ENCODE measurements around the gene PRSS56.

PRSS56 gene

DNA sequence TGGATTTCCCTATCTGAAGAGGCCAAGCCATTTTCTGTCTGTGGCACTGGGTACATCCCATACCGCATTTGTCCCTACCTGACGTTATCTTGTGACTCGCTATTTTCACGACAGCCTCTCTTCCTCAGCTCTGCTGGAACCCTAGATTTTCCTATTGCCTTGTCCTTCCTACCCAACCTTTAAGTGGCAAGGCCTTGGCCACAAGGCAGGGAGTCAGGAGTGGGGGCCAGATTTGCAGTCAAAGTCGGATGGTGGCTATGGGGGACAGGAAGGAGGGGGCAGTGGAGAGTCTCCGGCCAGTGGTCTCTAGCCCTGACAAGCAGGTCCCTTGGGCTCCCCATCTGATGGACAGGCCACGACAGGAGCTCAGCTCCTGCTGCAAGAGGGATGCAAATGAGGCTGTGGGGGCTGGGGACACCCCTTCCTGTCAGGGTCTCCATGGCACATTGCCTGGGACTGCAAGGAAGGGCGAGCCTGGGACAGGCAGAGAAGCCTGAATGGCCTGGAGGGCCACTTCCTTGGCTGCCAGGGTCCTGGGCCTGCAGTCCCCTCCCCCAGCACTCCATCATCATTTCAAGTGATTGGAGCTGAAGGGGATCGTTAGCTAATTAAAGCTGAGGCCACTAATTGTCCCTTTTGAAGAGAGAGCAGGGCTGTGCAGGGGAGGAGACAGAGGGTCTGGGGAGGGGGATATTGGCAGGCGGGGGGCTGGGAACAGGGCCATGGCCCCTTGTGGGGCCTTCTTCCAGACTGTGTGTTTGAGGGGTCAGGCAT, 26.3 kb upstream of the PRSS56 start:
- no peak overlapping the region for H3K27ac ChIP-seq
- TF ChIP-seq, protein P1, sequence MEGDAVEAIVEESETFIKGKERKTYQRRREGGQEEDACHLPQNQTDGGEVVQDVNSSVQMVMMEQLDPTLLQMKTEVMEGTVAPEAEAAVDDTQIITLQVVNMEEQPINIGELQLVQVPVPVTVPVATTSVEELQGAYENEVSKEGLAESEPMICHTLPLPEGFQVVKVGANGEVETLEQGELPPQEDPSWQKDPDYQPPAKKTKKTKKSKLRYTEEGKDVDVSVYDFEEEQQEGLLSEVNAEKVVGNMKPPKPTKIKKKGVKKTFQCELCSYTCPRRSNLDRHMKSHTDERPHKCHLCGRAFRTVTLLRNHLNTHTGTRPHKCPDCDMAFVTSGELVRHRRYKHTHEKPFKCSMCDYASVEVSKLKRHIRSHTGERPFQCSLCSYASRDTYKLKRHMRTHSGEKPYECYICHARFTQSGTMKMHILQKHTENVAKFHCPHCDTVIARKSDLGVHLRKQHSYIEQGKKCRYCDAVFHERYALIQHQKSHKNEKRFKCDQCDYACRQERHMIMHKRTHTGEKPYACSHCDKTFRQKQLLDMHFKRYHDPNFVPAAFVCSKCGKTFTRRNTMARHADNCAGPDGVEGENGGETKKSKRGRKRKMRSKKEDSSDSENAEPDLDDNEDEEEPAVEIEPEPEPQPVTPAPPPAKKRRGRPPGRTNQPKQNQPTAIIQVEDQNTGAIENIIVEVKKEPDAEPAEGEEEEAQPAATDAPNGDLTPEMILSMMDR (IDR thresholded peaks at IDR 0.05) = no peak
- no peak for TF ChIP-seq ZFX (IDR thresholded peaks at IDR 0.05; ENCODE audit: borderline replicate concordance)

DNA sequence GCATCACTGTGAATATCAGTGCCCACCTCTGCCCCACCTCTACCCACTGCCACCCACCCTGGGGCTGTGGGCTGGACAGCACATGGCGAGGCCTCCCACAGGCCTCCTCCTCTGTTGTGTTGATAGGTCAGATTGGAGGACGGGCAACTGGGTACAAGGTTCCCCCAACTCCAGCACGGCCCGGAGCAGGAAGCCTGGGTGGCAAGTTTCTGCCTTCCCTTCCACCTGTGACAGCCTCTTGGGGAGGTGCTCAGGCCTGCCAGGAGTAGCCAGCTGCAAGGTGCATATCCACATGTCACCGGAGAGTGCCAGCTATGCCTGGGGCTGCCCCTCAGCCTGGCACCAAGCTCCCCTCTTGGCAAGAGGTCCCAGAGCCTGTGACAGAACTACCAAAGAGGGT, 25.6 kb upstream of the PRSS56 start:
- H3K27ac ChIP-seq = no peak overlapping the region
- no peak for TF ChIP-seq ZFX (IDR thresholded peaks at IDR 0.05; ENCODE audit: borderline replicate concordance)
- TF ChIP-seq, protein P1 (IDR thresholded peaks at IDR 0.05) = no peak

DNA sequence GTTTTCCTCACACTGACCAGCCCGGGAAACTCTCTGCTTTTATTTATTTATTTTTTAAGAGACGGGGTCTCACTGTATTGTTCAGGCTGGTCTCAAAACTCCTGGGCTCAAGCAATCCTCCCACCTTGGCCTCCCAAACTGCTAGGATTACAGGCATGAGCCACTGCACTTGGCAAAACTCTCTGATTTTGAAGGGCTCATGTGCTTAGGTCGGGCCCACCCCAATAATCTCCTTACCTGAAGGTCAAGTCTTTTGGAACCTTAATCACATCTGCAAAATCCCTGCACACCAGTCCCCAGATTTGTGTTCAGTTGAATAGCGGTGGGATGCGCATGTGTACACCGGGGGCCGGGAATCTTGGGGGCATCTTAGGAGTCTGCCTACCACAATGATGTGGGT, 24.9 kb upstream of the PRSS56 start:
- H3K27ac ChIP-seq = no peak overlapping the region
- TF ChIP-seq, protein P1 (IDR thresholded peaks at IDR 0.05) = no peak
- no peak for TF ChIP-seq ZFX (IDR thresholded peaks at IDR 0.05; ENCODE audit: borderline replicate concordance)

DNA sequence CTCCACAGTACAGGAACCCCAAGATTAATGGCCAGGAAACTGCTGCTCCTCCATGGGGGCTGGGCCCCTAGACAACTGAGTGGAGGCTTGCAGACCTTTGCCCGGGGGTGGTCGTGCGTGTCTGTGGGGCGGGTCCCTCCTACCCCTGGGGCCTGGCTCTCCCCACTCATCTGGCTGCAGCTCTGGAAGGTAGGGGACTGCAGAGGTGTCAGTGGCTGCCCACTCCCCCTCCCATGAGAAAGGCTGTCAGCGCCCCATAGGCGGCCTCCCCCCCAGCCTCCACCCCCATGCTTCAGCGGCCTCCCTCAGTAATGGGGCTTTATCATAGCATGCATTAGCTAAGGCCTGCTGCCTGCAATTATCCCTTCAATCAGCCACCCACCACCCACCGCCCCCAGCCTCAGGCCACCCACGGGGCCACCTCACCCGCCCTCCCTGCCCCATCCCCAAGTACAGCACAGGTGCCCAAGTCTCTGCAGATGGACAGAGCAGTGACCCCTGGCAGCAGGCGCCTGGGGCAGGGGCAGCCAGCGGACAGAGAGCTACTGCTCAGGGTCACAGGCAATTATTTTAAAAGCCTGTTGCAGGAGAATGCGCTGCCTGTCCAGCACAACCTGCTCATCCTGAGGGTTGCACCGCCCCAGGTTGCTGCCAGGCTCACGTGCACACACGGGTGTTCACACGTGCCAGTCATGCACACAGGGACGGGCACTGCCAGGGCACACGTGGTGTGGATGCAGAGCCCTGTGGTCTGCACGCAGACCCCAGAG, 23.5 kb upstream of the PRSS56 start:
- TF ChIP-seq, protein P1 (IDR thresholded peaks at IDR 0.05) = no peak
- TF ChIP-seq ZFX (IDR thresholded peaks at IDR 0.05; ENCODE audit: borderline replicate concordance) = no peak
- no peak overlapping the region for H3K27ac ChIP-seq

DNA sequence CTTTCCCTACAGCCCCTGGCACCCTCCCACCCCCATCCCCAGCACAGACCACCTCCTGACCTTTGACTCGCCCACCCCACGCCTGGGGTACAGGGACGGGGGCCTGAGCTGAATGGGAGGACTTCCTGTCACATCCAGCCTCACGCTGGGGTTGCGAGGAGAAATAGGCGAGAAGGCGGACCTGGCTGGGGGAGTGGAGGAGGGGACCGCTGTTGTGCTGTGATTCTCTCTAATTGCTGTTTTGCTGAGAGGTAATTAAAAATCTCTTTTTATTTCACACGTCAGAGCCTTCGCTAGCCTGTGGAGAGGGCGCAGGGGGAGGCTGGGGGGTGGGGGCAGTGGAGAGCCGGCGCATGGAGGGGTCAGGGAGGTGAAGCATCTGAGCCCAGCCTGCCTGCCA, 22.8 kb upstream of the PRSS56 start:
- H3K27ac ChIP-seq = no peak overlapping the region
- TF ChIP-seq ZFX (IDR thresholded peaks at IDR 0.05; ENCODE audit: borderline replicate concordance) = no peak
- TF ChIP-seq, protein P1 (IDR thresholded peaks at IDR 0.05) = no peak

DNA sequence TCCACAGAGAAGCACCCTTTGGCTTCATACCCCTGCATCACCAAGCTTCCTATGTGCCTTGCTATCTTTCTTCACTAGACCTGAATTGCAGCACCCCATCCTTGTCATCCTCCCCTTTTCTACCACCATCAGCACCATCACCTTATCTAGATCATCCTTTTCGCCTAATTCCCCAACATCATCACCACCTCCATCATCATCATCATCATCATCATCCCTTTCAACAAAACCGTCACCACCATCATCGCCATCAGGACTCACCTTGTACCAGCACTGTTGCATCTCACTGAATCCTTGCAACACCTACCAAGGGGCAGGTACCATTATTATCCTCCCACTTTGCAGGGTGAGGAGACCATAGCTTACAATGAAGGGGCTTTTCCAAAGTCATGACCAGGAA, 21.7 kb upstream of the PRSS56 start:
- no peak overlapping the region for H3K27ac ChIP-seq
- TF ChIP-seq ZFX (IDR thresholded peaks at IDR 0.05; ENCODE audit: borderline replicate concordance) = no peak
- TF ChIP-seq, protein P1 (IDR thresholded peaks at IDR 0.05) = no peak

DNA sequence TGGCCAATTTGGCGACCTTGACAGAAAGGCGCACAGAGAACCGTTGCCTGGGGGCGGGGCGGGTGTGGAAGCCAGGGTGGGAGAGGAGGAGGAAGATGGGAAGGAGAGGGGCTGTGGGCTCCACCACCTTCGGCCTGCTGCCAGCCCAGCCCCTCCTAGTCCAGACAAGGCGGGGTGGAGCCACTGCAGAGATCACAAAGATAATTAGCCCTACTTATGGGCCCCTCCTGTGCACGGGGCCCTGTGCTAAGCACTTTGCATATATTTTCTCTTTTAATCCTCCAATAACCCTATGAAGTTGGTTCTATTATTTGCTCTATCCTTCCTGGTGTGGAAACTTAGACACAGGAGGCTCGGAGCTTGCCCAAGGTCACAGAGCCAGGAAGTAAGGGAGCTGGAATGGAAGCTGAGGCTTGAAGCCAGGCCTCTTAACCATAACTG, 18.8 kb upstream of the PRSS56 start:
- no peak overlapping the region for H3K27ac ChIP-seq
- no peak for TF ChIP-seq ZFX (IDR thresholded peaks at IDR 0.05; ENCODE audit: borderline replicate concordance)
- TF ChIP-seq, protein P1 (IDR thresholded peaks at IDR 0.05) = no peak
